Activated CD4-positive, alpha-beta T cell treated with anti-CD3 and anti-CD28 coated beads, Interleukin-2, amount 50 U/mL, for 4 hours (primary cell): Measurements from ENCODE around the gene ILF2.
"Not testable (repeated sequence)": the region's sequence is repeated elsewhere in the genome, so short reads cannot be mapped to it uniquely, and the experiment has no call there.

Experiments used
- DNase-seq, 2 experiments: peaks; one replicate each; pipeline ENCODE4 v3.0.0-alpha.2; 2020

ILF2 gene

DNA sequence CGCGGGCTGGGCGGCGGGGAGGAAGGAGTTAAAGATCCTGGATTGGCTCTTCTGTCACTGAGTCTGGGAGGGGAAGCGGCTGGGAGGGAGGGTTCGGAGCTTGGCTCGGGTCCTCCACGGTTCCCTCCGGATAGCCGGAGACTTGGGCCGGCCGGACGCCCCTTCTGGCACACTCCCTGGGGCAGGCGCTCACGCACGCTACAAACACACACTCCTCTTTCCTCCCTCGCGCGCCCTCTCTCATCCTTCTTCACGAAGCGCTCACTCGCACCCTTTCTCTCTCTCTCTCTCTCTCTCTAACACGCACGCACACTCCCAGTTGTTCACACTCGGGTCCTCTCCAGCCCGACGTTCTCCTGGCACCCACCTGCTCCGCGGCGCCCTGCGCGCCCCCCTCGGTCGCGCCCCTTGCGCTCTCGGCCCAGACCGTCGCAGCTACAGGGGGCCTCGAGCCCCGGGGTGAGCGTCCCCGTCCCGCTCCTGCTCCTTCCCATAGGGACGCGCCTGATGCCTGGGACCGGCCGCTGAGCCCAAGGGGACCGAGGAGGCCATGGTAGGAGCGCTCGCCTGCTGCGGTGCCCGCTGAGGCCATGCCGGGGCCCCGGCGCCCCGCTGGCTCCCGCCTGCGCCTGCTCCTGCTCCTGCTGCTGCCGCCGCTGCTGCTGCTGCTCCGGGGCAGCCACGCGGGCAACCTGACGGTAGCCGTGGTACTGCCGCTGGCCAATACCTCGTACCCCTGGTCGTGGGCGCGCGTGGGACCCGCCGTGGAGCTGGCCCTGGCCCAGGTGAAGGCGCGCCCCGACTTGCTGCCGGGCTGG, 7.9 kb upstream of the ILF2 start, which contains the start of gene NPR1:
Gene NPR1, plus strand, starts transcription at position 170 of the 818 bp plus-strand sequence. Its CDS starts 421 bp downstream, at position 591.
- DNase-seq, result peak in 1 of 2 experiments; percentile 17

DNA sequence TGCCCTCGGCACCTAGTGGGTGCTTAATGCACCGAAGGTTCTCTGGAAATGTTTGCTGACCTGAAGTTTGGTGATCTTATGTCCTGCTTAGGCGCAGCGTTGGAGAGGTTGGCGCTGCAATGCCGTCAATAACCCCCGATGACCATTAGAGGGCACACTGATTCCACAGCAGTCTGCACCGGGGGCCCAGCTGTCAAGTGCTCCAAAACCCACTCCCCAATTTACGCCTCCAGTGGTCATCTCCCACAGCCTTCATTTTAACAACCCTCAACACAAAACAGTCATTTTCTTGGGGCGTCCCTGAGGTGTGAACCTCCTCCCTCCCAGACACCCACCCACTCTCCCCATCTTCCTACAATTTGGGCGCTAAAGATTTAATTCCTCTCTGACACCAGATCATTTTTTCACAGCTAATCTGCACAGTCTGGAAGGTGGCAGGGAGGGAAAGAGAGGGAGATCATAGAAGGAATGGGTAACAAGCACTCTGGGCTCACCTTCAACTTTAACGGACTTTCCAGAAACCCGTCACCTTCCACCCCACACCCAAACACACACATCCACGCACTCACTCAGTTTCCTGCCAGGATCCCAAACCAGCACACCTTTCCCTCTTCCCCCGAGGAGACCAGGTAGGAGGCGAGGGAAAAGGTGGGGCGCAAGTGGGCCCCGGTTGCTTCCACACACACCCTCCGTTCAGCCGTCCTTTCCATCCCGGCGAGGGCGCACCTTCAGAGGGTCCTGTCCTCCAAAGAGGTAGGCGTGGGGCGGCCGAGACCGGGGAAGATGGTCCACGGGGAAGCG, 7.1 kb upstream of the ILF2 start:
- DNase-seq, result peak; percentile 27 to 41

- DNase-seq, result no peak
Observed at GRCh38 chr1:153673511-153673910, 2.7 kb upstream of the ILF2 start.

GRCh38 chr1:153671628-153672353, 998 bp upstream of the ILF2 start:
- DNase-seq, result peak; percentile 28 to 39

DNA sequence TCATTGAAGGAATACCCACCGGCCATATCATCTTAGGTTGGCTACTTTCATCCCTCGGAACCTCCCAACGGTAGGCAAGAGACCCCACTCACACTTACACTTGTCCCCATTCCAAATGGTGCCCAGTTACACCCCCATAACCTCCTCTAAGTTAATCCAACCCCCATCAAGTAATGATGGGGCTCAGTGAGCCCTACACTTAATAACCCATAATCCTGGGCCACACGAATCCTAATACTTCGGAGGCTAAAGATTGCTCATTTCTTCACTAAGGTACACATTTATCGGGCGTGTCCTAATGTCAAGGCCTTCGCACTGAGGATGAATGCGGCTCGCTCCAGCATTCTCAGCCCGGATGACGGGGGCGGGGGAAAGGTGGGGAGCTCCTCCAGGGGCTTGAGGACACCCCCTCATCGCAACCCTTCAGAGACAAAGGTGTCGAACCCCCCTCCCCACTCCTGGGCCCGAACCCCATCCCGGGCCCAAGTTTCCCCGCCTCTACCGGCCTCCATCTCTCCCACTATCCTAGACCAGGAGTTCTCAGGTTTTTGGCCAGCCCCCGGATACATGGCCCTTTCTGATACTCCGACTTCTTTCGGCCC, 435 bp downstream of the ILF2 start:
- peak in 1 of 2 experiments; percentile 32 for DNase-seq

GRCh38 chr1:153669606-153670005, 1.2 kb downstream of the ILF2 start:
- DNase-seq, result no peak

DNA sequence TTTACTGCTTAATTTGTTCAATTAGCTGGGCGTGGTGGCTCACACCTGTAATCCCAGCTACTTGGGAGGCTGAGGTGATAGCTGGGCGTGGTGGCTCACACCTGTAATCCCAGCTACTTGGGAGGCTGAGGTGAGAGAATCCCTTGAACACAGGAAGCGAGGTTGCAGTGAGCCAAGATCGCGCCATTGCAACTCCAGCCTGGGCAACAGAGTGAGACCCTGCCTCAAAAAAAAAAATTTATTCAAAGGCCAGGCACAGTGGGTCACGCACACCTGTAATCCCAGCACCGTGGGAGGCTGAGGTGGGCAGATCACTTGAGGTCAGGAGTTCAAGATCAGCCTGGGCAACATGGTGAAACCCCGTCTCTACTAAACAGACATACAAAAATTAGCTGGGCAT, 2.1 kb downstream of the ILF2 start:
- DNase-seq, result not testable (repeated sequence)

DNA sequence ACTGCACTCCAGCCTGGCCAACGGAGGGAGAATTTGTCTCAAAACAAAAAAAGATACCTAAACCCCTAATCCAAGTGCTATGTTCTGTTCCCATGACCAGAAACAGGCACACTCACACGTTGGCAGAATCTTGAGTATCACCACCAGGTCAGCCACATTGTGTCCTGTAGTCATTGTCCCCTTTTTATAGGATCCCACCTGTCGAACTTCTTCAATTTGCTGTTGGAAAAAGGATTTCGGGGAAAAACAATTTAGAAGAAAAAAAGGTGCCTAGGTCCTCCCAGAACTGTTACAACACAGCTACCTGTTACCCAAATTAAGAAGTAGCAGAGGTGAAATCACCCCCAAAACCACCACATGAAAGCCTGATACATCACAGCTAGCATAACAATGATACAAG, 3.4 kb downstream of the ILF2 start:
- no peak for DNase-seq

- DNase-seq, result no peak
Observed at GRCh38 chr1:153663211-153663610, 7.6 kb downstream of the ILF2 start.

GRCh38 chr1:153662269-153662668, 8.5 kb downstream of the ILF2 start:
- DNase-seq, result no peak

GRCh38 chr1:153661111-153661708, 9.6 kb downstream of the ILF2 start:
- DNase-seq, result no peak

- DNase-seq, result no peak
Observed at GRCh38 chr1:153659656-153660055, 11.1 kb downstream of the ILF2 start.

- DNase-seq, result no peak
Observed at GRCh38 chr1:153659175-153659534, 11.6 kb downstream of the ILF2 start.

DNA sequence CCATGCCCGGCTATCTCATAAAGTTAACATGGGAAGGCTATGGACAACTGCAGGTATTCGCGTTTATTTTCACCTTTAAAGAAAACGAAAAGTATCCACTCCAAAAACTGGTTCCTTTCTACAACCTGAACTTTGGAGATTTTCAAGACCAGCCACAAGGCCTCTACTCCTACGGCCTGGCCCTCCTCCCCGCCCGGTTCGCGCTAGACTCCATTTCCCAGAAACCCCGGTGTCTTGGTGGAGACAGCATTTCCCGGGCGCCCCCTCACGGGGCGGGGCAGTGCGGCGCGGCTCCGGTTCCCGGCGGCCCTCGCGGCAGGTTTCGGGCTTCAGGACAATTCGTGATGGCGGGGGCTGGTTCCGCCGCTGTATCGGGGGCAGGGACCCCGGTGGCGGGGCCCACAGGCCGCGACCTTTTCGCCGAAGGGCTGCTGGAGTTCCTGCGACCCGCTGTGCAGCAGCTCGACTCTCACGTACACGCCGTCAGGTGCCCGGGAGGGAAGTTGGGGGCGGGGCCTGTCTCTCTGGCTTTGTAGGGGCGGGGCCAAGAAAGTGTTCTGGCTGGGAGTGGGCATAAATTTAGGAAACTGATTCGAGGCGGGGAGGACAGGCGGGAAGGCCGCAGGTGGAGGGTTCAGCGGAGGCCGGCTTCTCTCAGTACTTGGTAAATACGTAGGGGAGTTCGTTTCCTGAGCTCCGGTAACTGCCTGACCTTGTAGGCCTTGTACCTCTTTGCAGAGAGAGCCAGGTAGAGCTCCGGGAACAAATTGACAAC, 12.2 kb downstream of the ILF2 start, which contains the start of gene SNAPIN:
Gene SNAPIN, plus strand, starts transcription at position 304 of the 775 bp plus-strand sequence. Its CDS starts 41 bp downstream, at position 345.
- peak; percentile 87 to 88 for DNase-seq

DNA sequence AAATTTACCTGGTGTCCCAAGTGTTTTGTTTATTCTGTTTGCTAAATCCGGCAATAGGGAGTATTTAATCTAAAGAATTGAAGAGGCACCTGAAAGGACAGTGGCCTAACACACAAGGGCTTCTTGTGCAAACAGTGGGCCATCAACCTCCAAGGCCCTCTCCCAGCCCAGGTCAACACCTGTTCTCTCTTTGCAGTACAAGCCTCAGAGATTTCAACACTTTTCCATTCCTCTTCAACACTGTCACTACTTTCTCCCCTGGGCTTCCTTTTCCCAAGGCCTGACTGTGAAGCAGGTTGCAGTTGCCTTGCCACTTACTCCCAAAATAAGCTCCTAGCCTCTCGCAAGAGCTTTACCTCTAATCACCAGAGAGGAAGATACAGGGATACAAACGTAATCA, 15.5 kb downstream of the ILF2 start:
- no peak for DNase-seq

DNA sequence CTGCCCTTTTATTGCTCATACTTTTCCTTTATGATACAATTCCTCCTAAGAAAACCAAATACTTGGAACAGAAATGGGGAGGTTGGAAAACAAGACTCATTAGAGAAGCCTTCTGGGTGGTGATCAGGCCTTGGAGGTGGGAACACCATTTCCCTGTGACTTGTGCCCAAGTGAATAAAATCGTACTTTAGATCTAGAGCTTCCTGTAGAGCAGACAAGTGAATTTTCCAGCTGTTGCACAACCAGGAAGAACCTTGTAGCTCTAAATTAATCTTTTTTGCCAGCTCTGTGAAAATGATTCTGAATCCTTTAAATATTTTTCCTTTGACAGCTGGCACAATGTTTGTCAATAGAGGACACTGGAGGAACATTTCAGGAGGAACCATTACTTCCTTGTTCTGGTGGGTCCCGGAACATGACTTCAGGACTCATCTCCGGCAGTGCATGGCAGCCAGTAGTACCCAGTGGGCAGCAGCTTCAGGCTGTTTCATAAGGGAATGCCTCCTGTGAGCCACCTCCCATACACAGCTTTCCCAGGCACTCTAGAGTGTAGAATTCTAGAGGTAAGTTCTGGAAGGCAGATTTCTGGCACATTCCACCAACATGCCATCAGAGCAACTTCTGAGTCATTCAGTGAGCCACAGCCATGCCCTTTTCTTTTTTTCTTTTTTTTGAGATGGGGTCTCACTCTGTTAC, 17.8 kb downstream of the ILF2 start:
- DNase-seq, result no peak

DNA sequence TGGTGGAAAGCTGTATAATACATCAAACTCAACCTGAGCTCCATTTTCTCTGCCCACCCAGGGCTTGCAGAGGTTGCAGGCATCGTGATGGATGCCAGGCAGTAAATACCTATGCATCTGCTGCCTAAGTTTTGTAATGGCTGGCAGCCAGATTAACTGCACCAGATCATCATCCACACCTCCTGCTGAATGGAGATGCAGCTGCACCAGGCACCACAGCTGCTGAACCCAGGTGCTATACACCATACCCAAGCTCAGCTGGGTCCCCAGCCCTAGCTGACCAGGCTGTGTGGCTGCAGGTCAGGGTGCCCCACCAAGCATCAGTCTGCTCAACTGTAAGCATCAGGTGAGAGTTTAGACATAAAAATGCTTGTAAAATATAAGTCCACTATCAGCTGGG, 19.0 kb downstream of the ILF2 start:
- no peak for DNase-seq

DNA sequence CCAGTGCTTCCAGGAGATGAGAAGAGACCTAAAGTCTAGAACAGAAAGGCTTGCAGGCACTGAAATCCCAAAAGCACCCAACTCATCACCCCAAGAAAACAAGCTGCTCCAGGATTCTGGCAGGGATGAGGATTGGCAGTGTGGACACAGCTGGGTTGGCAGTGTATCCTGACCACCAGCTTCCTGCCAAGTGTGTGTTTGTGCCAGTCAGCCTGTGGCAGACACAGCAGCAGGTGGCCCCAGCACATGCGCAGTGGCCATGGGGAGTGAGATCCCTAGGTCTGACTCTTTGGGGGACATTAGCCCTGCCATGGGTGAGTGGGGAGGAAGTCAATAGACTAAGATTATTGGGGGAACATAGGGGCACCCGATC, 20.9 kb downstream of the ILF2 start:
- DNase-seq, result no peak

DNA sequence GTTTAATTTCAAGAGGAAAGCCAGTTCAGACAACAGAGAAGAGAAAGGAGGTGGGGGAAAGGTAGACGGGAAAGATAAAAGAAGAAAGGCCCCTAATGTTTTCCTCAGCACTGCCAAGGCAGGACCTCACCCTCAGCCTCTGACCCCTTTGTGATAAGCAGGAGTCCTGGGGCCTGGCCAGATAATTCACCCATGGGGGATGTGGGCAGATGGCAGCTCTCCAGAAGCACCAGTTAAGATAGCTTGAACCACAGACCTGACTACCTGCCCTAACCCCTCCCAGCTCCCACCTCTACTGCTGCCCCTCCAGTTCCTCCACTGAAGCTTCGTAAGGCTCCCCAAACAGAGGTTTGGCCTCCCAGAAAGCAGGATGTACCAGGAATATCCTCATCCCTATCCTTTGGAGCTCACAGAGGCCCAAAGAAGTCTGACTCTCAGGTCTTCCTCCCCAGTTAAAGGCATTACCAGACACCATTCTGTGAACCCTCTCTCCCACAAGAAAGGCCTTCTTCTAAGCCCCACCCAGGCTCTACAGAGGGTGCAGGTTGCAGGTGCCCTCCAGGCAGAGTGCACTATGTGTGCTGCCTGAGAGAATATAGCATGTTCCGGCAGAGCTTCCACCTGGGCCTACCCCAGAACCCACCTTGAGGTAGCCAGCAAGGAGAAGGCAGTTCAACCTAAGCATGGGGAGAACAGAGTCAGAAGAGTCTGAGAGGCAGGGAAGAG, 21.5 kb downstream of the ILF2 start:
- no peak for DNase-seq

DNA sequence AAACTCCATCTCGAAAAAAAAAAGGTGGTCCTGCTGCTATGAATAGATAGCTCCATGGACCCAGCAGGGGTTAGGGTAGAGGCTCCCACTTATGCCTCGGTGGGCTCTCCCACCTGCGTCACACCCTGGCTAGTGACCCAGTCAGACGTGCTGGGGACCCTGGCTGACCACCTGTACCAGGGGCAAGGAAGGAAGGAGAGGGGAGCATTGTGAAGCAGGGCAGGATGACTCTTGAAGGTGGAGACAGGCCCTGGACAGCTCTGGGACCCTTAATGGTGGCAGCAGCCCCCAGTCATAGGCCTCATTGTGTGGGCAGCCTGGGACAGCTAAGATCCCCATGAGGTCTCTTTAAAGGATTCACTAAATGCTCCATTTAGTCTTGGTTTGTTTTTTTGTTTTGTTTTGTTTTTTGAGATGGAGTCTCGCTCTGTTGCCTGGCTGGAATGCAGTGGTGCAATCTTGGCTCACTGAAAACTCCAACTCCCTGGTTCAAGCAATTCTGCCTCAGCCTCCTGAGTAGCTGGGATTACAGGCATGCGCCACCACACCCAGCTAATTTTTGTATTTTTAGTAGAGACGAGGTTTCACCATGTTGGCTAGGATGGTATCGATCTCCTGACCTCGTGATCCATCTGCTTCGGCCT, 22.7 kb downstream of the ILF2 start:
- DNase-seq, result no peak
